Stimulated activated CD8-positive, alpha-beta memory T cell treated with anti-CD3 and anti-CD28 coated beads, Interleukin-15, amount 100 ng/mL, for 1 hour (primary cell): ENCODE measurements around the gene TRIM27.
"Not testable (repeated sequence)": the region's sequence is repeated elsewhere in the genome, so short reads cannot be mapped to it uniquely, and the experiment has no call there.

Source experiments
- DNase-seq: peaks from one replicate; pipeline ENCODE4 v3.0.0-alpha.2; 2020; ENCODE audit warnings: low read depth

The TRIM27 gene

DNA sequence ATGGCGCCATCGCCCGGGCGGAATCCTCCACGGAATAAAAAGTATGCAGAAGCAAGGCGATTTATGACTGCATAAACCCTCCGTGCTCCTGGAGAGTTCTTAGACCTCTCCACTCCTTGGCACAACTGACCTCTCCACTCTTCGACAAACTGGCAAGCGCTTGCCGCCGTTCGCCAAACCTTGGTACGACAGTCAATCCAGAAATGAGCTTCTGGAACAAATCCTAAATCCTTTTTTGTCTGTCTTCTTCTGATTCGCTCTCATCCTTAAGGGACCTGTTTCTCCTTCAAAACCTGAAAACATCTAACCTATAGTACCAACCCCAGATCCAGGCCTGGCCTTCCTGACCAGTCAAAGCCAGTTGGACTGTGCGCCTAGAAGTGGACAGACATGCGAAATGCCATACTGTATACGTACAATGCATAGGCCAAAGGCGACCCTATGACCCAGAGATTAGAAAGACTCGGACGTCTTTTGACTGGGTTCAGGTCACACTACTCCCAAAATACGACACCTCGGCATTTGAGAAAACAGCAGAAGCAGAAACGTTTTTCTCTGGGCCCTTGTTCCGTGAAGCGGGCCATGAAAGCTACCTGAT lies 59.4 kb downstream of the TRIM27 start:
- DNase-seq = no peak

DNA sequence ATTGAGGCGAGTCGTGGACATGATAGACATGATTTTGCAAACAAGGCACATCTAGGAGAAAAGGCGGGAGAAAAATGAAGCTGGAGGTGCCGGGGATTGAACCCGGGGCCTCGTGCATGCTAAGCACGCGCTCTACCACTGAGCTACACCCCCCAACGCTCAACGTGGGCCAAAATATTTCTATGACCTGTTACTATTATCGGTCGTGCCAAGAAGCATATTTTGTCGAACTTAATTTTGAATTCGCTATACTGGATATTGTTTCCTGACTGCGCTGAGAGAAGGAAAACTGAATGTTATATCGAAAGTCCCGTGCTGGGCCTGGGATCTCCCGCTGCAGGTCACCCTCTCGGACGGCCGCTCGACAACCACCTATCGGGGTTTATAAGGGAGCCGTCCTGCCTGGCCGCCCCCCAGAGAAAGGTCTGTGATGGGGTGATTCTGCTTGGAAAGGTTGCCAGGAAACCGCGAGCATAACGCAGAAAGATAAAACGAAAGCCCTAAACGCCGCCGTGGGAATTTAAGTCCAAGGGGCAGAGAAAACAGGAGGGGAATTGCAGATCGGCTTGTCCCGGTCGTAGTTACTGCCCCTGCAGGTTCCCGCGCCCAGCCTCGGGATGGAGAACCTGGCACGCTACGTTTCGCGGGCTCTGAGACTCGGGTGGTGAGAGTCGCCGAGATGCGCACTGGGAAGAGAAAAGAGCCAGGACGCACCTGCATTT lies 60.0 kb downstream of the TRIM27 start:
- DNase-seq = peak; percentile 78

DNA sequence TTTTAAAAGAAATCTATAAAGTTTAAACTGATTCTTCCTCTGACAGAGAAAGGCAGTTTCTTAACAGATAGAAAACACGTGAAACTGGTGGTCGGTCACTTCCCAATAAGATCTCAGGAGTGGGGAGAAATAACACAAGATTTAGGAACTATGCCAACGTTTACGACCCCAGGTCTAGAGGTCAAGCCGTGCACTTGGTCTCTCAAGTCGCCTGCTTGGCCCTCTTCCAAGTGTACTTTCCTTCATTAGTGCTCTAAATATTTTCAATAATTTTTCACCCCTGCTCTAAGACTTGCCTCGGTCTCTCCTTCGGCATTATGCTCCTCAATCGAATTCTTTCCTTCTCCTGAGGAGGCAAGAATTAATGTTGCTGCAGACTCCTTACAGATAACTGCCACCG lies 61.7 kb downstream of the TRIM27 start:
- no peak for DNase-seq

DNA sequence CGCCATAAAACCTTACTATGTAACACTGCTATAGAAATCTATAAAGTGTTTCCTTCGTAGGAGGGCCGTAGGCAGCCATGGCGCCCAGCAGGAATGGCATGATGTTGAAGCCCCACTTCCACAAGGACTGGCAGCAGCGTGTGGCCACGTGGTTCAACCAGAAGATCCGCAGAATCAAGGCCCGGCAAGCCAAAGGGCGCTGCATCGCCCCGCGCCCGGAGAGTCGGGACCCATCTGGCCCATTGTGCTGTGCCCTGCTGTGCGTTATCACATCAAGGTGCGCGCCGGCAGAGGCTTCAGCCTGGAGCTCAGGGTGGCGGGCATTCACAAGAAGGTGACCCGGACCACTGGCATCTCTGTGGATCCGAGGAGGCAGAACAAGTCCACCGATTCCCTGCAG lies 62.4 kb downstream of the TRIM27 start:
- DNase-seq = no peak

DNA sequence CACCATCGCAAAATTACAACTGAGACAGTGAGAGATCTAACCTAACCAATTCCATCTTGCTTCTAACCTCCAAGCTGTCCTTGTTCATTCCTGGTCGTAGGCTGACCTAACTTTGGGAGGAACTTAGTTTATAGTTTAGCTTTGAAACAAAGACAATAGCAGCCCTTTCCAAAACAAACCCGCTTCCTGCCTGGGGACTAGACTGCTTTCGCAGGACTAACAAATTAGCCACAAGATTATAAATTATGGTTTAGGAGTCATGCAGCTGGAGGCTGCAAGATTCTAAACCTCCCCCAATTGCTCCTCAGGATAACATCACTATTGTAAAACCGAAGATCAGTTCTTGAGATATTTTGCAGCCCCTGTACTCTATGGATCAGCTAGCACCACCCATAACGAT lies 63.2 kb downstream of the TRIM27 start:
- DNase-seq = no peak

DNA sequence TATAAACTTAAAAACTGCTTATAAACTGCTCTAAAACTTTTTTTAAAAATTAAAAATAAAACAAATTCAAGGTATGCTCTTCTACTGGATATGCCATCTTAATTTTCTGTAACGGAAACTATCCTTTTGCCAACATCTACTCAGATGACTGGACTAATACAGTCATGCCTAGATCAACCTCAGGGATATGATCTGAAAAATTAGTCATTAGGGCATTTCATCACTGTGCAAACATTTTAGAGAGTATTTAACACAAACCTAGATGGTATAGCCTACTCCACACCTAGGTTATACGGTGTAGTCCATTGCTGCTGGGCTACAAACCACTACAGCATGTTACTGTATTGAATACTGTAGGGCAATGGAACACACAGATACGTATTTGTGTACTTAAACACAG lies 64.8 kb downstream of the TRIM27 start:
- no peak for DNase-seq

DNA sequence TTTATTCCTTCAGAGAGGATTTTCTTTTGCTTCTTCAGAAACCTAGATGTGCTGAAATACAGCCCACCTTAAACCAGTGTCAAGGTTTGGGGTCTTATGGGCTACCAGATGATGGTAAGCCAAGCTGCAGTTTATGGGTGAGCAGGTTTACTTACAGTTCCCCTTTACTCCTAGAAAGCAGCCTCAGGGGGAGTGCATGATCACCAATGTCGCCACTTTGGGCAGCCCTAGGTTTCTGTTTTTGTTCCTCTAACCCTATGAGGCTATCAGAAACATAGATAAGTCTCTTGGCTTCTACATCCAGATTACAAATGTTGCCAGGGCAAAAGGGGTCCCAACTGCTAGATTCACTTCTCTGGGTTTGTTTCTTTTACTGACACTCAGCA lies 67.2 kb downstream of the TRIM27 start:
- DNase-seq = no peak

DNA sequence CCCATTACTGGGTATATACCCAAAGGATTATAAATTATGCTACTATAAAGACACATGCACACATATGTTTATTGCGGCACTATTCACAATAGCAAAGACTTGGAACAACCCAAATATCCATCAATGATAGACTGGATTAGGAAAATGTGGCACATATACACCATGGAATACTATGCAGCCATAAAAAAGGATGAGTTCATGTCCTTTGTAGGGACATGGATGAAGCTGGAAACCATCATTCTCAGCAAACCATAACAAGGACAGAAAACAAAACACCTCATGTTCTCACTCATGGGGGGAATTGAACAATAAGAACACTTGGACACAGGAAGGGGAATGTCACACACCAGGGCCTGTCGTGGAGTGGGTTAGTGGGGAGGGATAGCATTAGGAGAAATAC lies 69.4 kb downstream of the TRIM27 start:
- not testable (repeated sequence) for DNase-seq
